PFSK-1 (cell line): ENCODE results near the gene ADM.

Source experiments
- FOXP2 ChIP-seq: optimal IDR thresholded peaks from 2 replicates; pipeline ENCODE3; 2011; ENCODE audit warnings: borderline replicate concordance, control low read depth, inconsistent platforms; ENCODE audit not compliant: insufficient read depth; ENCODE audit errors: extremely low read length, extremely low read depth
- POLR2AphosphoS5 ChIP-seq: IDR thresholded peaks from 2 replicates; pipeline ENCODE4 v1.6.1; 2012; ENCODE audit warnings: low read depth, mild to moderate bottlenecking, control low read depth, low read length, moderate library complexity
- REST ChIP-seq, 2 experiments: IDR thresholded peaks; 2 replicates each; pipeline versions ENCODE4 v1.6.1 to v1.8.0; 2011 to 2012; ENCODE audit warnings: low read depth in 2 of 2, low read length in 2 of 2, control low read depth in 1 of 2, inconsistent platforms in 1 of 2, mild to moderate bottlenecking in 1 of 2, moderate library complexity in 1 of 2; ENCODE audit not compliant: insufficient read depth in 1 of 2
- SIN3A ChIP-seq: IDR thresholded peaks from 2 replicates; pipeline ENCODE4 v1.6.1; 2012; ENCODE audit warnings: mild to moderate bottlenecking, low read length, moderate library complexity, borderline replicate concordance; ENCODE audit not compliant: insufficient read depth
- TAF1 ChIP-seq: IDR thresholded peaks from 2 replicates; pipeline ENCODE4 v1.6.1; 2012; ENCODE audit warnings: low read length, control low read depth, borderline replicate concordance; ENCODE audit not compliant: insufficient read depth

DNA sequence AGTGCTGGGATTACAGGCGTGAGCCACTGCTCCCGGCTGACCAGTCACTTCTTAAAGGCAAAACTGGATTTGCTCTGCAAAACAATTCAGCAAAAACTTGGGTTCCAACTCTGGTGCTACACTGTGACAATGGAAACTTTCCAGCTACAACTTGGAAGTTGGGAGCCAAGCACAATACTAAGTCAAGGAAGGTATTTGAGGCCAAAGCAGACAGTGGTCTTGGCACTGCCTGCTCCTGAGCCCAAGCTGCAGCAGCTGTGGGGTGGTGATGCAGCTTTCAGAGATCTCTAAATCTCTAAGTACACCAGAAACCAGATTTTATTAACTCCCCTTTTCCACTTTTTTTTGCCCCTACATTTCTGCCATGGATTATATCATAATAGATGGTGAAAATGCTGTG, 17.5 kb downstream of the ADM start:
- TF ChIP-seq TAF1 = no peak
- no peak for TF ChIP-seq POLR2AphosphoS5
- TF ChIP-seq SIN3A = no peak
- TF ChIP-seq REST (IDR thresholded peaks at IDR 0.05; ENCODE audit: insufficient read depth in 1 of 2, low read depth in 2 of 2, low read length in 2 of 2) = no peak
- TF ChIP-seq FOXP2 = no peak
